ENCODE results near the gene C3orf52.

Gene C3orf52

GRCh38 chr3:112137781-112138180, 51.6 kb downstream of the C3orf52 start:
- H3K4me3 ChIP-seq (replicated peaks; ENCODE audit: low read depth, low read length), result no peak overlapping the region

GRCh38 chr3:112138219-112138969, 52.2 kb downstream of the C3orf52 start:
- no peak overlapping the region for H3K4me3 ChIP-seq (replicated peaks; ENCODE audit: low read depth, low read length)
- H3K36me3 ChIP-seq (ENCODE audit: control insufficient read depth, insufficient read depth, low read length), result no peaks in the 10 kb centered on the region
- no peaks in the 10 kb centered on the region for H3K27me3 ChIP-seq (replicated peaks; ENCODE audit: control insufficient read depth, insufficient read depth, low read length)
- no peak for TF ChIP-seq CTCF (IDR thresholded peaks at IDR 0.05; ENCODE audit: insufficient read depth, low read length, poor library complexity, severe bottlenecking)
- no peak for DNase-seq (ENCODE audit: extremely low read depth, insufficient read length)

More at GRCh38 chr3:112137781-112138180, 51.6 kb downstream of the C3orf52 start:
- no peaks in the 10 kb centered on the region for H3K27me3 ChIP-seq (replicated peaks; ENCODE audit: control insufficient read depth, insufficient read depth, low read length)
- no peak for TF ChIP-seq CTCF (IDR thresholded peaks at IDR 0.05; ENCODE audit: insufficient read depth, low read length, poor library complexity, severe bottlenecking)
- DNase-seq (ENCODE audit: extremely low read depth, insufficient read length), result no peak
- H3K36me3 ChIP-seq (ENCODE audit: control insufficient read depth, insufficient read depth, low read length), result no peaks in the 10 kb centered on the region

- Histone ChIP-seq H3K27me3 (replicated peaks; ENCODE audit: control insufficient read depth, insufficient read depth, low read length) (no peaks in the 10 kb centered on the region), H3K4me3 (replicated peaks; ENCODE audit: low read depth, low read length) (no peak overlapping the region), H3K36me3 (ENCODE audit: control insufficient read depth, insufficient read depth, low read length) (no peaks in the 10 kb centered on the region)
- no peak for TF ChIP-seq CTCF (IDR thresholded peaks at IDR 0.05; ENCODE audit: insufficient read depth, low read length, poor library complexity, severe bottlenecking)
- no peak for DNase-seq (ENCODE audit: extremely low read depth, insufficient read length)
Measured at GRCh38 chr3:112140584-112140983, 54.4 kb downstream of the C3orf52 start.

- DNase-seq (ENCODE audit: extremely low read depth, insufficient read length), result no peak
- no peaks in the 10 kb centered on the region for H3K27me3 ChIP-seq (replicated peaks; ENCODE audit: control insufficient read depth, insufficient read depth, low read length)
- H3K4me3 ChIP-seq (replicated peaks; ENCODE audit: low read depth, low read length), result no peak overlapping the region
- no peak for TF ChIP-seq CTCF (IDR thresholded peaks at IDR 0.05; ENCODE audit: insufficient read depth, low read length, poor library complexity, severe bottlenecking)
- H3K36me3 ChIP-seq (ENCODE audit: control insufficient read depth, insufficient read depth, low read length), result no peaks in the 10 kb centered on the region
Measured at GRCh38 chr3:112141293-112141692, 55.1 kb downstream of the C3orf52 start.

GRCh38 chr3:112143251-112143650, 57.1 kb downstream of the C3orf52 start:
- H3K36me3 ChIP-seq (ENCODE audit: control insufficient read depth, insufficient read depth, low read length), result no peaks in the 10 kb centered on the region
- TF ChIP-seq CTCF (IDR thresholded peaks at IDR 0.05; ENCODE audit: insufficient read depth, low read length, poor library complexity, severe bottlenecking), result no peak
- H3K27me3 ChIP-seq (replicated peaks; ENCODE audit: control insufficient read depth, insufficient read depth, low read length), result no peaks in the 10 kb centered on the region
- no peak for DNase-seq (ENCODE audit: extremely low read depth, insufficient read length)
- H3K4me3 ChIP-seq (replicated peaks; ENCODE audit: low read depth, low read length), result no peak overlapping the region

Measured in GM06990 (cell line).